Measurements from ENCODE around the gene PXYLP1.

DNA sequence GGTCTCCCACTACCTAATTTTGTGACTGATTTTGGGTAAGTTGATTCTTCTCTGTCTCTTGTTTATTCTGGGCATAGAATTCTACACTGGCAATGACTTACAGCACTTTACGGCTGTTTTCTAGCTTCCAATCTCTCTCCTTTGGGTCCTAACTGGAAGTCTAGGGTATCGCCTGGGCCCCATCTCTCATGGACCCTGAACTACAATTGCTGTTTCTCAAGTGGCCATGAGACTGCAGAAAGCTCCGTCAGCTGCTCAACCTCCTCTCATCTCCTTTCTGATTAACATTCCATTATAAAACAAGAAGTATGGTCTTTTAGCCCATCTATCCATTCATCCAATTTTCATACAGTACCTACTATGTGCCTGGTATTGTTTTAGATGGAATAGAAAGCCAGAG lies 4.4 kb upstream of the PXYLP1 start:
- TF ChIP-seq CTCF (IDR thresholded peaks at IDR 0.05) (no peak), EZH2 (IDR thresholded peaks at IDR 0.05; ENCODE audit: borderline replicate concordance, insufficient read depth, low read depth, low read length, poor library complexity, severe bottlenecking) (no peak)

Data from B cell (primary cell).